ENCODE measurements around the gene CSN2. TPM values are rescaled to one million over a fixed set of nuclear protein-coding genes. Genes with fewer than 3 reads are reported as not detected.

CSN2 gene
- total RNA-seq (2014; rRNA removed) (not detected in 2 replicates), Bru-seq, nascent RNA (not detected), BruChase-seq, experiment 1, labeled RNA remaining after a 6-hour chase (not detected), BruChase-seq, experiment 2, labeled RNA remaining after a 2-hour chase (not detected)
- long read RNA-seq: 0 reads

GRCh38 chr4:69965628-69966027, at the start of gene CSN2:
CSN2 (minus strand) TSS chr4:69965728; CDS start chr4:69960995, 4,733 bp downstream.
- Histone ChIP-seq H3K36me3 (ENCODE audit: low read depth, low read length) (no peaks in the 10 kb centered on the region), H2AFZ (ENCODE audit: low read length) (no peak within 1 kb of the TSS), H3K27me3 (ENCODE audit: low read length) (peaks cover 4% of the 10 kb centered on the region; the same call in 1 of the 2 replicates), H4K20me1 (ENCODE audit: low read length) (no peaks in the 10 kb centered on the region), H3K9ac (ENCODE audit: low read length) (no peak within 1 kb of the TSS), H3K4me1 (ENCODE audit: insufficient read depth, low read length) (no peaks in the 10 kb centered on the region), H3K79me2 (ENCODE audit: low read length) (no peaks in the 10 kb centered on the region), H3K9me3 (ENCODE audit: low read length) (no peaks in the 10 kb centered on the region), H3K4me3 (ENCODE audit: low read length) (no peak within 1 kb of the TSS), H3F3A (ENCODE audit: low read length, unreplicated experiment) (no peaks in the 10 kb centered on the region), H3K9me2 (replicated peaks; ENCODE audit: low read length) (no peaks in the 10 kb centered on the region), H3K4me2 (ENCODE audit: low read length) (no peak within 1 kb of the TSS), H3K27ac (ENCODE audit: low read length) (no peak within 1 kb of the TSS)
- ChIA-PET CTCF (no interaction called here), POLR2A (ENCODE audit: unreplicated experiment) (no interaction called here)
- no peak for ATAC-seq
- BruUV-seq (replicated peaks): no TSS peak
- TF ChIP-seq CTCF (conservative IDR thresholded peaks at IDR 0.05; ENCODE audit: low read depth, low read length) (no peak), EZH2 (IDR thresholded peaks at IDR 0.05; ENCODE audit: low read length, unreplicated experiment) (no peak), EZH2phosphoT487 (IDR thresholded peaks at IDR 0.05; ENCODE audit: borderline replicate concordance, low read length) (no peak)
- intact Hi-C loops (cut with micrococcal nuclease): no loop called here
- no peak for DNase-seq

GRCh38 chr4:70008771-70009170, 43.2 kb upstream of the CSN2 start:
- 0 out of 2 replicates have a peak, but pooled peaks cover 12% of the 10 kb centered on the region for H3K27me3 ChIP-seq (ENCODE audit: low read length)
- H3K9ac ChIP-seq (ENCODE audit: low read length): no peak overlapping the region
- ChIA-PET POLR2A (ENCODE audit: unreplicated experiment) (no interaction called here), CTCF (no interaction called here)
- no peaks in the 10 kb centered on the region for H3K4me1 ChIP-seq (ENCODE audit: insufficient read depth, low read length)
- H3K79me2 ChIP-seq (ENCODE audit: low read length): no peaks in the 10 kb centered on the region
- no peaks in the 10 kb centered on the region for H3K36me3 ChIP-seq (ENCODE audit: low read depth, low read length)
- DNase-seq (no peak), ATAC-seq (no peak)
- H2AFZ ChIP-seq (ENCODE audit: low read length): no peak overlapping the region
- H3K4me3 ChIP-seq (ENCODE audit: low read length): no peak overlapping the region
- H3K9me2 ChIP-seq (replicated peaks; ENCODE audit: low read length): no peaks in the 10 kb centered on the region
- H4K20me1 ChIP-seq (ENCODE audit: low read length): no peaks in the 10 kb centered on the region
- no TSS peak for BruUV-seq (replicated peaks)
- H3F3A ChIP-seq (ENCODE audit: low read length, unreplicated experiment): no peaks in the 10 kb centered on the region
- H3K27ac ChIP-seq (ENCODE audit: low read length): no peak overlapping the region
- intact Hi-C loops (cut with micrococcal nuclease): no loop called here
- H3K4me2 ChIP-seq (ENCODE audit: low read length): no peak overlapping the region
- H3K9me3 ChIP-seq (ENCODE audit: low read length): no peaks in the 10 kb centered on the region
- TF ChIP-seq CTCF (conservative IDR thresholded peaks at IDR 0.05; ENCODE audit: low read depth, low read length) (no peak), EZH2 (IDR thresholded peaks at IDR 0.05; ENCODE audit: low read length, unreplicated experiment) (no peak), EZH2phosphoT487 (IDR thresholded peaks at IDR 0.05; ENCODE audit: borderline replicate concordance, low read length) (no peak)

- Histone ChIP-seq H3K36me3 (ENCODE audit: low read depth, low read length) (no peaks in the 10 kb centered on the region), H3K9me2 (replicated peaks; ENCODE audit: low read length) (no peaks in the 10 kb centered on the region), H4K20me1 (ENCODE audit: low read length) (no peaks in the 10 kb centered on the region), H3K4me2 (ENCODE audit: low read length) (no peak overlapping the region), H3K27me3 (ENCODE audit: low read length) (0 out of 2 replicates have a peak, but pooled peaks cover 4% of the 10 kb centered on the region), H3F3A (ENCODE audit: low read length, unreplicated experiment) (no peaks in the 10 kb centered on the region), H3K4me3 (ENCODE audit: low read length) (no peak overlapping the region), H3K4me1 (ENCODE audit: insufficient read depth, low read length) (peaks cover 6% of the 10 kb centered on the region; the same call in 1 of the 2 replicates), H2AFZ (ENCODE audit: low read length) (no peak overlapping the region), H3K9ac (ENCODE audit: low read length) (no peak overlapping the region), H3K27ac (ENCODE audit: low read length) (no peak overlapping the region), H3K9me3 (ENCODE audit: low read length) (no peaks in the 10 kb centered on the region), H3K79me2 (ENCODE audit: low read length) (no peaks in the 10 kb centered on the region)
- CTCF ChIA-PET: no interaction called here
- intact Hi-C loops (cut with micrococcal nuclease): no loop called here
- no peak for DNase-seq
- no peak for TF ChIP-seq EZH2phosphoT487 (IDR thresholded peaks at IDR 0.05; ENCODE audit: borderline replicate concordance, low read length)
- TF ChIP-seq CTCF (conservative IDR thresholded peaks at IDR 0.05; ENCODE audit: low read depth, low read length): no peak
- no peak for TF ChIP-seq EZH2 (IDR thresholded peaks at IDR 0.05; ENCODE audit: low read length, unreplicated experiment)
- POLR2A ChIA-PET (ENCODE audit: unreplicated experiment): no interaction called here
- ATAC-seq: no peak
- no TSS peak for BruUV-seq (replicated peaks)
Measured at GRCh38 chr4:70002507-70002906, 37.0 kb upstream of the CSN2 start.
